Keratinocyte (primary cell): ENCODE data around the gene NT5DC2. TPM values are rescaled to one million over a fixed set of nuclear protein-coding genes. Genes with fewer than 3 reads are reported as not detected.

Source experiments
- DNase-seq: peaks from one replicate; pipeline ENCODE4 v3.0.0-alpha.2; 2011; ENCODE audit warnings: low read depth, missing footprints, low spot score
- FAIRE-seq: peaks from 2 replicates; lab custom pipeline; 2011; peaks lifted over from hg19 to GRCh38; lab: Jason Lieb, UNC
- H2AFZ ChIP-seq: 2 replicates; pipeline ENCODE4 v1.6.0; 2012; ENCODE audit warnings: low read length, control low read depth, inconsistent platforms; ENCODE audit not compliant: control insufficient read depth
- H3K27ac ChIP-seq: 2 replicates; pipeline ENCODE4 v1.5.1; 2011; ENCODE audit warnings: low read length; ENCODE audit not compliant: control insufficient read depth, insufficient read depth
- H3K27me3 ChIP-seq: 3 replicates; pipeline ENCODE4 v1.6.0; 2011; ENCODE audit warnings: low read length; ENCODE audit not compliant: control insufficient read depth, insufficient read depth; ENCODE audit errors: extremely low read depth
- H3K36me3 ChIP-seq, 2 experiments: 2 replicates in 1 of 2; 3 replicates in 1 of 2; pipeline ENCODE4 v1.5.1; 2011; ENCODE audit warnings: low read length in 2 of 2, mild to moderate bottlenecking in 1 of 2; ENCODE audit not compliant: control insufficient read depth in 2 of 2, insufficient read depth in 2 of 2; ENCODE audit errors: extremely low read depth in 1 of 2
- H3K4me1 ChIP-seq: 3 replicates; pipeline ENCODE4 v1.5.1; 2011; ENCODE audit warnings: low read length; ENCODE audit not compliant: control insufficient read depth, insufficient read depth; ENCODE audit errors: extremely low read depth
- H3K4me2 ChIP-seq: 3 replicates; pipeline ENCODE4 v1.6.0; 2011; ENCODE audit warnings: low read depth, low read length; ENCODE audit not compliant: control insufficient read depth, insufficient read depth; ENCODE audit errors: extremely low read depth
- H3K4me3 ChIP-seq, 3 experiments: fragments of 200-600 bp in 1 of 3; sonication (generic) in 1 of 3; 2 replicates in 2 of 3; 3 replicates in 1 of 3; pipeline ENCODE4 v1.5.1; 2011 to 2016; ENCODE audit warnings: low read length in 3 of 3, mild to moderate bottlenecking in 3 of 3, control low read depth in 2 of 3, inconsistent platforms in 1 of 3, low read depth in 1 of 3, mixed read lengths in 1 of 3, mixed run types in 1 of 3, moderate library complexity in 1 of 3; ENCODE audit not compliant: control insufficient read depth in 2 of 3, insufficient read depth in 2 of 3; ENCODE audit errors: extremely low read depth in 1 of 3
- H3K79me2 ChIP-seq: 2 replicates; pipeline ENCODE4 v1.6.0; 2012; ENCODE audit warnings: low read length; ENCODE audit not compliant: control insufficient read depth, insufficient read depth
- H3K9ac ChIP-seq: 3 replicates; pipeline ENCODE4 v1.6.0; 2011; ENCODE audit warnings: low read length; ENCODE audit not compliant: control insufficient read depth, insufficient read depth; ENCODE audit errors: extremely low read depth
- H3K9me1 ChIP-seq: 3 replicates; pipeline ENCODE4 v1.6.0; 2011; ENCODE audit warnings: low read length; ENCODE audit not compliant: control insufficient read depth, insufficient read depth; ENCODE audit errors: extremely low read depth
- H3K9me3 ChIP-seq: 2 replicates; pipeline ENCODE4 v1.5.1; 2012; ENCODE audit warnings: low read depth, low read length; ENCODE audit not compliant: control insufficient read depth
- H4K20me1 ChIP-seq: 3 replicates; pipeline ENCODE4 v1.6.0; 2011; ENCODE audit warnings: low read length; ENCODE audit not compliant: control insufficient read depth, insufficient read depth; ENCODE audit errors: extremely low read depth
- EZH2 ChIP-seq: IDR thresholded peaks from one replicate; pipeline ENCODE4 v1.6.1; 2012; ENCODE audit warnings: inconsistent platforms, mild to moderate bottlenecking, low read length, moderate library complexity
- dilution Hi-C: fragments of 300-500 bp; cut with MboI; formaldehyde crosslinking; loops from one replicate; pipeline ENCODE4 v1.7.0; 2020; ENCODE audit warnings: low sequenced_read_pairs; ENCODE audit not compliant: extremely low pct_ligation_motif_present
- polyA plus RNA-seq, 5 experiments: library from polyadenylated mRNA; depleted of rRNA in 3 of 5; stranded (reverse) in 3 of 5; stranded (forward) in 1 of 5; unstranded in 1 of 5; fragments of >200 nt; gene quantifications; 1 replicate in 1 of 5; 2 replicates in 3 of 5; 3 replicates in 1 of 5; pipeline versions ENCODE4 v1.2.1 to v1.2.3, GENCODE V29; 2011 to 2012; ENCODE audit warnings: missing spikeins in 2 of 5, low read depth in 1 of 5, low replicate concordance in 1 of 5
- TF ChIP-seq, protein P1 (sequence below), 3 experiments: IDR thresholded peaks in 1 of 3; conservative IDR thresholded peaks in 1 of 3; optimal IDR thresholded peaks in 1 of 3; 2 replicates in 2 of 3; 3 replicates in 1 of 3; pipeline versions ENCODE3 to v1.5.1; 2011; ENCODE audit warnings: low read length in 3 of 3, mild to moderate bottlenecking in 3 of 3, moderate library complexity in 2 of 3, control low read depth in 1 of 3, inconsistent platforms in 1 of 3; ENCODE audit not compliant: insufficient read depth in 2 of 3; ENCODE audit errors: extremely low read depth in 1 of 3

Gene NT5DC2
- polyA plus RNA-seq, 1 donor (not counting 4 experiments of a cell fraction or from before 2014, with no cell fraction given) = 54.7 TPM

DNA sequence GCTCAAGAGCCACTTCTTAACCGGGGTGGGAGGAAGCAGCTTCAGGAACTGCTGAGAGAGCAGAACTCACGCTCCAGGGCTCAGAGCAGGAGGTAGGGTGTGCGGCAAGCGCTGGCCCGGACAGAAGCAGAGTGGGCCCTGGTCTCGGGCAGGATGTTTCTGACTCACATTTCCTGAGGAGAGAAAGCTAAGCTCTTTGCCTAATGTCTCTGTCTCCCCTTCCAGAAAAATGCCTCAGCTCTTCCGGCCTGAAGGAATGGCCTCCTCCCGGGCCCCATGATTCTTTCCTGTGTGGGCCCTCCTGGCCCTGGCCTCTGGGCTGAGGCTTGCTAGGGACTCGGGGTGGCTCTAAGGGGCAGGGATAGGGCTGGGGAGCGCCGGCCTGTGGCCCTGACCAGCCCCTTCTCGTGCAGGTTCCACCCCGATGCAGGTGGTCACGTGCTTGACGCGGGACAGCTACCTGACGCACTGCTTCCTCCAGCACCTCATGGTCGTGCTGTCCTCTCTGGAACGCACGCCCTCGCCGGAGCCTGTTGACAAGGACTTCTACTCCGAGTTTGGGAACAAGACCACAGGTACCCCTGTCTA, 42.6 kb downstream of the NT5DC2 start:
- no peaks in the 10 kb centered on the region for H3K27me3 ChIP-seq
- dilution Hi-C loops = no loop called here
- H2AFZ ChIP-seq = no peak overlapping the region
- peaks cover 3% of the 10 kb centered on the region for H3K79me2 ChIP-seq
- H3K27ac ChIP-seq = no peak overlapping the region
- H3K4me3 ChIP-seq = no peak overlapping the region
- no peak overlapping the region for H3K4me2 ChIP-seq
- DNase-seq = no peak
- H3K9me3 ChIP-seq = no peaks in the 10 kb centered on the region
- peaks cover 28 to 51% of the 10 kb centered on the region in 2 experiments for H3K36me3 ChIP-seq
- no peak for TF ChIP-seq EZH2
- TF ChIP-seq, protein P1, sequence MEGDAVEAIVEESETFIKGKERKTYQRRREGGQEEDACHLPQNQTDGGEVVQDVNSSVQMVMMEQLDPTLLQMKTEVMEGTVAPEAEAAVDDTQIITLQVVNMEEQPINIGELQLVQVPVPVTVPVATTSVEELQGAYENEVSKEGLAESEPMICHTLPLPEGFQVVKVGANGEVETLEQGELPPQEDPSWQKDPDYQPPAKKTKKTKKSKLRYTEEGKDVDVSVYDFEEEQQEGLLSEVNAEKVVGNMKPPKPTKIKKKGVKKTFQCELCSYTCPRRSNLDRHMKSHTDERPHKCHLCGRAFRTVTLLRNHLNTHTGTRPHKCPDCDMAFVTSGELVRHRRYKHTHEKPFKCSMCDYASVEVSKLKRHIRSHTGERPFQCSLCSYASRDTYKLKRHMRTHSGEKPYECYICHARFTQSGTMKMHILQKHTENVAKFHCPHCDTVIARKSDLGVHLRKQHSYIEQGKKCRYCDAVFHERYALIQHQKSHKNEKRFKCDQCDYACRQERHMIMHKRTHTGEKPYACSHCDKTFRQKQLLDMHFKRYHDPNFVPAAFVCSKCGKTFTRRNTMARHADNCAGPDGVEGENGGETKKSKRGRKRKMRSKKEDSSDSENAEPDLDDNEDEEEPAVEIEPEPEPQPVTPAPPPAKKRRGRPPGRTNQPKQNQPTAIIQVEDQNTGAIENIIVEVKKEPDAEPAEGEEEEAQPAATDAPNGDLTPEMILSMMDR (optimal IDR thresholded peaks at IDR 0.05 in 1 of 3, IDR thresholded peaks at IDR 0.05 in 1 of 3, conservative IDR thresholded peaks at IDR 0.05 in 1 of 3; ENCODE audit: extremely low read depth in 1 of 3, insufficient read depth in 2 of 3, low read length in 3 of 3) = no peak
- no peaks in the 10 kb centered on the region for H3K4me1 ChIP-seq
- H3K9me1 ChIP-seq = no peaks in the 10 kb centered on the region
- FAIRE-seq = no peak
- H3K9ac ChIP-seq = no peak overlapping the region
- H4K20me1 ChIP-seq = peaks cover 3% of the 10 kb centered on the region

DNA sequence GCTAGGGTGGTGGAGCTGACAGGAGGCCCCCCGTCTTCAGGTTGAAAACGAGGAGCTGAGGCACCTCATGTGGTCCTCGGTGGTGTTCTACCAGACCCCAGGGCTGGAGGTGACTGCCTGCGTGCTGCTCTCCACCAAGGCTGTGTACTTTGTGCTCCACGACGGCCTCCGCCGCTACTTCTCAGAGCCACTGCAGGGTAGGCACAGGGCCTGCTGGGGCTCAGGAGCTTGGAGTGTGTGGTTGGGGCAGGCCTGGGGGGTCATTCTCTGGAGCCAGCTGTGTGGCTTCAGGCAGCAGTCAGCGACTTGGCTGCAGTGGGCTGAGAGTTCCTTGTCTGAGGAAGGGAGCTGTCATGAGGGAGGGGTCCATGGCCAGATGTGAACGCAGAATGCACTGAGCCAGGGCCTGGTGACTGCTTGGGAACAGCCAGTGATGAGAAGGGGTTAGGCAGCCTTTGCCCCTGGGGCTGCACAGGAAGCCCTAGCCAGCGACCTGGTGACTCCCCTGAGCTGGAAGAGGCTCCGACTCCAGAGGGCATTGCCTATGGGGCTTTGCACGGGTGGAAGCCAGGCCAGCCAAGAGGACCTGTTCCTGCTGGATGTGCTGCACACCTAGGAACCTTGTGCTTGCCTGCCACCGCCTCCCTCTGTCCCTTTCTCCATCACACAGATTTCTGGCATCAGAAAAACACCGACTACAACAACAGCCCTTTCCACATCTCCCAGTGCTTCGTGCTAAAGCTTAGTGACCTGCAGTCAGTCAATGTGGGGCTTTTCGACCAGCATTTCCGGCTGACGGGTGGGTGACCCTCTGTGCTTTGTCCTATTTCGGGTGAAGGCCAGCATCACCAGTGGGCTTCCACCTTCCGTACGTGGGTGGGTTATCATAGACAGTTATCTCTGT, 43.4 kb downstream of the NT5DC2 start:
- H3K4me2 ChIP-seq = no peak overlapping the region
- H3K9me3 ChIP-seq = no peaks in the 10 kb centered on the region
- FAIRE-seq = no peak
- dilution Hi-C loops = no loop called here
- H3K9me1 ChIP-seq = no peaks in the 10 kb centered on the region
- peaks cover 3% of the 10 kb centered on the region for H3K79me2 ChIP-seq
- no peak overlapping the region for H3K9ac ChIP-seq
- peaks cover 28 to 54% of the 10 kb centered on the region in 2 experiments for H3K36me3 ChIP-seq
- TF ChIP-seq, protein P1 (optimal IDR thresholded peaks at IDR 0.05 in 1 of 3, IDR thresholded peaks at IDR 0.05 in 1 of 3, conservative IDR thresholded peaks at IDR 0.05 in 1 of 3; ENCODE audit: extremely low read depth in 1 of 3, insufficient read depth in 2 of 3, low read length in 3 of 3) = no peak
- no peak for TF ChIP-seq EZH2
- peaks cover 3% of the 10 kb centered on the region for H4K20me1 ChIP-seq
- no peak overlapping the region for H3K27ac ChIP-seq
- H2AFZ ChIP-seq = no peak overlapping the region
- no peak overlapping the region for H3K4me3 ChIP-seq
- no peaks in the 10 kb centered on the region for H3K27me3 ChIP-seq
- H3K4me1 ChIP-seq = no peaks in the 10 kb centered on the region
- no peak for DNase-seq
